Skeletal muscle cell (primary cell): ENCODE measurements around the gene DAB1.

ENCODE experiments used
- DNase-seq: peaks from one replicate; pipeline ENCODE4 v3.0.0-alpha.2; 2010; ENCODE audit warnings: low read depth
- H3K4me3 ChIP-seq: 2 replicates; pipeline ENCODE4 v1.5.1; 2011; ENCODE audit warnings: low read depth, mild to moderate bottlenecking, control low read depth, low read length, moderate library complexity

The DAB1 gene

GRCh38 chr1:57420981-57421785 lies 2.7 kb downstream of the DAB1 start:
- H3K4me3 ChIP-seq = no peak overlapping the region
- DNase-seq = no peak

GRCh38 chr1:57418971-57419370 lies 4.9 kb downstream of the DAB1 start:
- DNase-seq = no peak
- no peak overlapping the region for H3K4me3 ChIP-seq

- H3K4me3 ChIP-seq = no peak overlapping the region
- DNase-seq = peak; percentile 28
Measured at GRCh38 chr1:57411262-57411661, 12.6 kb downstream of the DAB1 start.

GRCh38 chr1:57410508-57410907 lies 13.4 kb downstream of the DAB1 start:
- no peak for DNase-seq

GRCh38 chr1:57407928-57408327 lies 15.9 kb downstream of the DAB1 start:
- no peak for DNase-seq
- H3K4me3 ChIP-seq = no peak overlapping the region

More at GRCh38 chr1:57410508-57410907, 13.4 kb downstream of the DAB1 start:
- no peak overlapping the region for H3K4me3 ChIP-seq

GRCh38 chr1:57406428-57406970 lies 17.4 kb downstream of the DAB1 start:
- DNase-seq = no peak

GRCh38 chr1:57404884-57405283 lies 19.0 kb downstream of the DAB1 start:
- no peak for DNase-seq
- H3K4me3 ChIP-seq = no peak overlapping the region

More at GRCh38 chr1:57406428-57406970, 17.4 kb downstream of the DAB1 start:
- H3K4me3 ChIP-seq = no peak overlapping the region

- DNase-seq = no peak
- H3K4me3 ChIP-seq = no peak overlapping the region
Measured at GRCh38 chr1:57403201-57403600, 20.7 kb downstream of the DAB1 start.

GRCh38 chr1:57401671-57402070 lies 22.2 kb downstream of the DAB1 start:
- no peak overlapping the region for H3K4me3 ChIP-seq
- no peak for DNase-seq

GRCh38 chr1:57400048-57400447 lies 23.8 kb downstream of the DAB1 start:
- H3K4me3 ChIP-seq = no peak overlapping the region
- DNase-seq = no peak

GRCh38 chr1:57393058-57393584 lies 30.7 kb downstream of the DAB1 start:
- no peak overlapping the region for H3K4me3 ChIP-seq

GRCh38 chr1:57385336-57385735 lies 38.5 kb downstream of the DAB1 start:
- no peak for DNase-seq
- H3K4me3 ChIP-seq = no peak overlapping the region

More at GRCh38 chr1:57393058-57393584, 30.7 kb downstream of the DAB1 start:
- no peak for DNase-seq

- DNase-seq = no peak
- no peak overlapping the region for H3K4me3 ChIP-seq
Measured at GRCh38 chr1:57384901-57385300, 39.0 kb downstream of the DAB1 start.

- H3K4me3 ChIP-seq = no peak overlapping the region
- no peak for DNase-seq
Measured at GRCh38 chr1:57384284-57384683, 39.6 kb downstream of the DAB1 start.

- H3K4me3 ChIP-seq = no peak overlapping the region
- DNase-seq = no peak
Measured at GRCh38 chr1:57381871-57382270, 42.0 kb downstream of the DAB1 start.

- H3K4me3 ChIP-seq = no peak overlapping the region
- no peak for DNase-seq
Measured at GRCh38 chr1:57381426-57381825, 42.4 kb downstream of the DAB1 start.

- H3K4me3 ChIP-seq = no peak overlapping the region
- no peak for DNase-seq
Measured at GRCh38 chr1:57380923-57381322, 42.9 kb downstream of the DAB1 start.

GRCh38 chr1:57378534-57378933 lies 45.3 kb downstream of the DAB1 start:
- DNase-seq = no peak
- H3K4me3 ChIP-seq = no peak overlapping the region

- H3K4me3 ChIP-seq = no peak overlapping the region
- DNase-seq = no peak
Measured at GRCh38 chr1:57377339-57378139, 46.3 kb downstream of the DAB1 start.

- H3K4me3 ChIP-seq = no peak overlapping the region
- no peak for DNase-seq
Measured at GRCh38 chr1:57376041-57376440, 47.8 kb downstream of the DAB1 start.
